GM12865 (cell line): ENCODE data around the gene COQ6.
"Not testable (repeated sequence)": the region's sequence is repeated elsewhere in the genome, so short reads cannot be mapped to it uniquely, and the experiment has no call there.

ENCODE experiments used
- DNase-seq: peaks from one replicate; pipeline ENCODE4 v3.0.0; 2010; ENCODE audit warnings: low read depth
- H3K4me3 ChIP-seq: 2 replicates; pipeline ENCODE4 v1.5.1; 2011; ENCODE audit warnings: mild to moderate bottlenecking, low read depth, low read length, control low read depth
- CTCF ChIP-seq: IDR thresholded peaks from 2 replicates; pipeline ENCODE4 v1.5.1; 2011; ENCODE audit warnings: low read length, control low read depth, low read depth, inconsistent platforms; ENCODE audit not compliant: insufficient read depth; ENCODE audit errors: missing control alignments

Gene COQ6

GRCh38 chr14:73973497-73973896 is 23.4 kb downstream of the COQ6 start:
- no peak for DNase-seq
- TF ChIP-seq CTCF, result no peak
- no peak overlapping the region for H3K4me3 ChIP-seq

GRCh38 chr14:73976125-73976524 is 26.0 kb downstream of the COQ6 start:
- no peak for DNase-seq
- TF ChIP-seq CTCF, result no peak

GRCh38 chr14:73977896-73978295 is 27.8 kb downstream of the COQ6 start:
- no peak for TF ChIP-seq CTCF
- DNase-seq, result no peak
- no peak overlapping the region for H3K4me3 ChIP-seq

More at GRCh38 chr14:73976125-73976524, 26.0 kb downstream of the COQ6 start:
- no peak overlapping the region for H3K4me3 ChIP-seq

- no peak for TF ChIP-seq CTCF
- DNase-seq, result no peak
- no peak overlapping the region for H3K4me3 ChIP-seq
Observed at GRCh38 chr14:73988065-73988464, 38.0 kb downstream of the COQ6 start.

GRCh38 chr14:73988656-73989055 is 38.6 kb downstream of the COQ6 start:
- not testable (repeated sequence) for H3K4me3 ChIP-seq, DNase-seq

GRCh38 chr14:73991092-73991491 is 41.0 kb downstream of the COQ6 start:
- no peak for TF ChIP-seq CTCF
- no peak for DNase-seq
- H3K4me3 ChIP-seq, result no peak overlapping the region

- H3K4me3 ChIP-seq, DNase-seq: not testable (repeated sequence)
Observed at GRCh38 chr14:73994926-73995325, 44.8 kb downstream of the COQ6 start.

GRCh38 chr14:73995977-73996378 is 45.9 kb downstream of the COQ6 start:
- no peak for TF ChIP-seq CTCF
- DNase-seq, result no peak

More at GRCh38 chr14:73995977-73996378, 45.9 kb downstream of the COQ6 start:
- no peak overlapping the region for H3K4me3 ChIP-seq
